Activated CD8-positive, alpha-beta memory T cell treated with anti-CD3 and anti-CD28 coated beads for 48 hours (primary cell): ENCODE data around the gene PCDHB16.
"Not testable (repeated sequence)": the region's sequence is repeated elsewhere in the genome, so short reads cannot be mapped to it uniquely, and the experiment has no call there.

Source experiments
- DNase-seq, 3 experiments: peaks; one replicate each; pipeline ENCODE4 v3.0.0-alpha.2; 2020; ENCODE audit warnings: low read depth in 2 of 3, low spot score in 2 of 3

The PCDHB16 gene

GRCh38 chr5:141182248-141182647 is at the start of gene PCDHB16:
PCDHB16 (plus strand) TSS chr5:141182387; CDS start chr5:141182560, 173 bp downstream.
- no peak for DNase-seq

- DNase-seq = no peak
These were observed 47.0 kb upstream of the PCDHB16 start, which contains the start of gene PCDHB5 for GRCh38 chr5:141135030-141135717. PCDHB5 (plus strand) TSS chr5:141135206; CDS start chr5:141135435, 229 bp downstream.

GRCh38 chr5:141135718-141136266 is 46.4 kb upstream of the PCDHB16 start:
- no peak for DNase-seq

GRCh38 chr5:141137346-141137745 is 44.8 kb upstream of the PCDHB16 start:
- not testable (repeated sequence) for DNase-seq

GRCh38 chr5:141149812-141150211 is 32.4 kb upstream of the PCDHB16 start, which contains the start of gene PCDHB6:
PCDHB6 (plus strand) TSS chr5:141150057; CDS start chr5:141150258, 201 bp downstream.
- DNase-seq = no peak

GRCh38 chr5:141150224-141150992 is 31.8 kb upstream of the PCDHB16 start:
- no peak for DNase-seq

DNA sequence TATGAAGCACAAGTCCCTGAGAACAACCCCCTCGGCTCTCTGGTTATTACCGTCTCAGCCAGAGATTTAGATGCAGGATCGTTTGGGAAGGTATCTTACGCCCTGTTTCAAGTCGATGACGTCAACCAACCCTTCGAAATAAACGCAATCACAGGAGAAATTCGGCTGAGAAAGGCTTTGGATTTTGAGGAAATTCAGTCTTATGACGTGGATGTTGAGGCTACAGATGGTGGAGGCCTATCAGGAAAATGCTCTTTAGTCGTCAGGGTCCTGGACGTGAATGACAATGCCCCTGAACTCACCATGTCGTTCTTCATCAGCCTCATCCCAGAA is 31.2 kb upstream of the PCDHB16 start:
- DNase-seq = no peak

DNA sequence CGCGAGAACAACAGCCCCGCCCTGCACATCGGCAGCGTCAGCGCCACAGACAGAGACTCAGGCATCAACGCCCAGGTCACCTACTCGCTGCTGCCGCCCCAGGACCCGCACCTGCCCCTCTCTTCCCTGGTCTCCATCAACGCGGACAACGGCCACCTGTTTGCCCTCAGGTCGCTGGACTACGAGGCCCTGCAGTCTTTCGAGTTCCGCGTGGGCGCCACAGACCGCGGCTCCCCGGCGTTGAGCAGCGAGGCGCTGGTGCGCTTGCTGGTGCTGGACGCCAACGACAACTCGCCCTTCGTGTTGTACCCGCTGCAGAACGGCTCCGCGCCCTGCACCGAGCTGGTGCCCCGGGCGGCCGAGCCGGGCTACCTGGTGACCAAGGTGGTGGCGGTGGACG is 30.6 kb upstream of the PCDHB16 start:
- not testable (repeated sequence) for DNase-seq

DNA sequence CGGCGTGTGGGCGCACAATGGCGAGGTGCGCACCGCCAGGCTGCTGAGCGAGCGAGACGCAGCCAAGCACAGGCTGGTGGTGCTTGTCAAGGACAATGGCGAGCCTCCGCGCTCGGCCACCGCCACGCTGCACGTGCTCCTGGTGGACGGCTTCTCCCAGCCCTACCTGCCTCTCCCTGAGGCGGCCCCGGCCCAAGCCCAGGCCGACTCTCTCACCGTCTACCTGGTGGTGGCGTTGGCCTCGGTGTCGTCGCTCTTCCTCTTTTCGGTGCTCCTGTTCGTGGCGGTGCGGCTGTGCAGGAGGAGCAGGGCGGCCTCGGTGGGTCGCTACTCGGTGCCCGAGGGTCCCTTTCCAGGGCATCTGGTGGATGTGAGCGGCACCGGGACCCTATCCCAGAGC is 30.1 kb upstream of the PCDHB16 start:
- not testable (repeated sequence) for DNase-seq

- no peak for DNase-seq
These were observed 26.4 kb upstream of the PCDHB16 start for GRCh38 chr5:141155540-141156374.

- DNase-seq = not testable (repeated sequence)
These were observed 24.8 kb upstream of the PCDHB16 start for GRCh38 chr5:141157356-141157755.

DNA sequence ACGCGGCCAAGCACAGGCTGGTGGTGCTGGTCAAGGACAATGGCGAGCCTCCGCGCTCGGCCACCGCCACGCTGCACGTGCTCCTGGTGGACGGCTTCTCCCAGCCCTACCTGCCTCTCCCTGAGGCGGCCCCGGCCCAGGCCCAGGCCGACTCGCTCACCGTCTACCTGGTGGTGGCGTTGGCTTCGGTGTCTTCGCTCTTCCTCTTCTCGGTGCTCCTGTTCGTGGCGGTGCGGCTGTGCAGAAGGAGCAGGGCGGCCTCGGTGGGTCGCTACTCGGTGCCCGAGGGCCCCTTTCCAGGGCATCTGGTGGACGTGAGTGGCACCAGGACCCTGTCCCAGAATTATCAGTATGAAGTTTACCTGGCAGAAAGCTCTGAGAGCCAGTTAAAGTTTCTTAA is 24.3 kb upstream of the PCDHB16 start:
- not testable (repeated sequence) for DNase-seq

DNA sequence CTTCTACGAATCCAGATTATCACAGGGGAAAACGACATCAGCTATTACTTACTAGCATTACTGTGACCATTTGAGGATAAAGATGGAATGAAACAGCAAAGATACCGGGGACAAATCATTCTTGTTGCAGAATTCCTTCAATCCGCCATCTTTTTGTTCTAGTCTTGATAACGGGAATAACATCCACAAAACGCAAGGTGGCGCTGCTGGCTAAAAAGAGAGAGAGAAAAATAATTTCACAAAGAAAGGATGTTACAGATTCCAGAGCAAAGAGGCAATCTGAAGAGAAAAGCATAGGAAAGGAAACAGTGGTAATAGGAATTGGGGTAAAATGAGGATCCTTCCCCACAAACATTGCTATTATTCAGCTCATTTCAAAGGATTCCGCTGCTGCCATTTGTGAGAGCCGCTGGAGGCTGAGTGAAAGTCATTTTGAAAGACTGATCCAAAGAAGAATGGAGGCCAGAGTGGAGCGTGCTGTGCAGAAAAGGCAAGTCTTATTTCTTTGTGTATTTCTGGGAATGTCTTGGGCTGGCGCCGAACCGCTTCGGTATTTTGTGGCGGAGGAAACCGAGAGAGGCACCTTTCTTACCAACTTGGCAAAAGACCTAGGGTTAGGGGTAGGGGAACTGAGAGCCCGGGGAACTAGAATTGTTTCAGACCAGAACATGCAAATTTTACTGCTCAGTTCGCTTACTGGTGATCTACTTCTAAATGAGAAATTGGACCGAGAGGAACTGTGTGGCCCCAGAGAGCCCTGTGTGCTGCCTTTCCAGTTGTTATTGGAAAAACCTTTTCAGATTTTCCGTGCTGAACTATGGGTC is 9.6 kb upstream of the PCDHB16 start, which contains the start of gene PCDHB7:
PCDHB7 (plus strand) TSS at position 264 of the 824 bp plus-strand sequence; CDS start at position 456, 192 bp downstream.
- DNase-seq = no peak

DNA sequence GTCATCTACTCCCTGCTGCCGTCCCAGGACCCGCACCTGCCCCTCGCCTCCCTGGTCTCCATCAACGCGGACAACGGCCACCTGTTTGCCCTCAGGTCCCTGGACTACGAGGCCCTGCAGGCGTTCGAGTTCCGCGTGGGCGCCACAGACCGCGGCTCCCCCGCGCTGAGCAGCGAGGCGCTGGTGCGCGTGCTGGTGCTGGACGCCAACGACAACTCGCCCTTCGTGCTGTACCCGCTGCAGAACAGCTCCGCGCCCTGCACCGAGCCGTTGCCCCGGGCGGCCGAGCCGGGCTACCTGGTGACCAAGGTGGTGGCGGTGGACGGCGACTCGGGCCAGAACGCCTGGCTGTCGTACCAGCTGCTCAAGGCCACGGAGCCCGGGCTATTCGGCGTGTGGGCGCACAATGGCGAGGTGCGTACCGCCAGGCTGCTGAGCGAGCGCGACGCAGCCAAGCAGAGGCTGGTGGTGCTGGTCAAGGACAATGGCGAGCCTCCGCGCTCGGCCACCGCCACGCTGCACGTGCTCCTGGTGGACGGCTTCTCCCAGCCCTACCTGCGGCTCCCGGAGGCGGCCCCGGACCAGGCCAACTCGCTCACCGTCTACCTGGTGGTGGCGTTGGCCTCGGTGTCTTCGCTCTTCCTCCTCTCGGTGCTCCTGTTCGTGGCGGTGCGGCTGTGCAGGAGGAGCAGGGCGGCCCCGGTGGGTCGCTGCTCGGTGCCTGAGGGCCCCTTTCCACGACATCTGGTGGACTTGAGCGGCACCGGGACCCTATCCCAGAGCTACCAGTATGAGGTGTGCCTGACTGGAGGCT is 7.7 kb upstream of the PCDHB16 start:
- not testable (repeated sequence) for DNase-seq

DNA sequence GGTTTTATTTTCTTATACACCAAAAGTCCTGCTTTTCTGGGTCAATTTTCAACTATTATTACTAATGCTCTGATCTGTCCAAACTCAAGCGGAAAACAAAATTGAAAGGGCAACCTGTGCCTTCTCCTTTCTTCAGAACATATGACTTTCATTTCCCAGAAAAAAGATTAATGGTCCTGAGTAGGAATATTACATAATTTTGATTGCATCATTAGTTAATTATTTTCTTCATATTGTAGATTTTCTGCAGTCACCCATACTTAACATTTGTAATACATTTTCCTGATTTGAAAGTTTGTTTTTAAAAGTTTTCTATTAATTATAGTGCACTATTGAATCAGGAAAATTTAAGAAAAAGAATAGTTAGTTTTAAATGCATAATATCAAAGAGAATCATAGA is 6.3 kb upstream of the PCDHB16 start:
- DNase-seq = no peak

DNA sequence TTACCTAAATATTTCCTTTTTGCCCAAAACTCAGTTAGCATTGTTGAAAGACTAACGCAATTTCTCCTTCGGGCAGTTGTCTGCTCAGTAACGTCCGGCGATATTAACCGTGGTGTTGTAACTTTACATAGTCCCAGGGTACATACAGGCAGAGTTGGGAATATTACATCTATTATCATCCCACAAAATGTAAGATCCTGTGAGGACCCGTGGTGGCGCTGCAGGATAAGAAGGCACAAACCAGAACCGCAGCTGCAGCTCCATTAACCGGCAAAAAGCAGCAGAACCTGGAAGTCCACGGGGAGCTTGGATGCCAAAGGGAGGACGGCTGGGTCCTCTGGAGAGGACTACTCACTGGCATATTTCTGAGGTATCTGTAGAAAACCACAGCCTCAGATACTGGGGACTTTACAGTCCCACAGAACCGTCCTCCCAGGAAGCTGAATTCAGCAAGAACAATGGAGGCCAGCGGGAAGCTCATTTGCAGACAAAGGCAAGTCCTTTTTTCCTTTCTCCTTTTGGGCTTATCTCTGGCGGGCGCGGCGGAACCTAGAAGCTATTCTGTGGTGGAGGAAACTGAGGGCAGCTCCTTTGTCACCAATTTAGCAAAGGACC is 4.5 kb upstream of the PCDHB16 start, which contains the start of gene PCDHB8:
PCDHB8 (plus strand) TSS at position 214 of the 615 bp plus-strand sequence; CDS start at position 459, 245 bp downstream.
- DNase-seq = not testable (repeated sequence)

- not testable (repeated sequence) for DNase-seq
These were observed 2.8 kb upstream of the PCDHB16 start for GRCh38 chr5:141179371-141179770.

DNA sequence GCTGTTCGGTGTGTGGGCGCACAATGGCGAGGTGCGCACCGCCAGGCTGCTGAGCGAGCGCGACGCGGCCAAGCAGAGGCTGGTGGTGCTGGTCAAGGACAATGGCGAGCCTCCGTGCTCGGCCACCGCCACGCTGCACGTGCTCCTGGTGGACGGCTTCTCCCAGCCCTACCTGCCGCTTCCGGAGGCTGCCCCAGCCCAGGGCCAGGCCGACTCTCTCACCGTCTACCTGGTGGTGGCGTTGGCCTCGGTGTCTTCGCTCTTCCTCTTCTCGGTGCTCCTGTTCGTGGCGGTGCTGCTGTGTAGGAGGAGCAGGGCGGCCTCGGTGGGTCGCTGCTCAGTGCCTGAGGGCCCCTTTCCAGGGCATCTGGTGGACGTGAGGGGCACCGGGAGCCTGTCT is 2.3 kb upstream of the PCDHB16 start:
- DNase-seq = not testable (repeated sequence)

- no peak for DNase-seq
These were observed 1.9 kb upstream of the PCDHB16 start for GRCh38 chr5:141180313-141180712.
